NT2/D1 (cell line): Measurements from ENCODE around the gene ECT2.

Experiments used
- SUZ12 ChIP-seq: IDR thresholded peaks from 2 replicates; pipeline ENCODE4 v1.6.1; 2011; ENCODE audit not compliant: insufficient read length, insufficient read depth; ENCODE audit errors: extremely low read depth
- YY1 ChIP-seq: IDR thresholded peaks from 2 replicates; pipeline ENCODE4 v1.6.1; 2011; ENCODE audit not compliant: insufficient read length, insufficient read depth
- ZNF274 ChIP-seq: IDR thresholded peaks from 2 replicates; pipeline ENCODE4 v1.6.1; 2011; ENCODE audit warnings: mild to moderate bottlenecking, low read depth, low read length

GRCh38 chr3:172700936-172701455 lies 49.5 kb upstream of the ECT2 start:
- TF ChIP-seq ZNF274, result no peak
- no peak for TF ChIP-seq YY1
- no peak for TF ChIP-seq SUZ12
